BLaER1 (cell line): Measurements from ENCODE around the gene MAST4.

Experiments
- H3K27ac ChIP-seq: shearing (Covaris generic); formaldehyde crosslinking; 2 replicates; pipeline ENCODE4 v1.8.1; 2022
- H3K27me3 ChIP-seq: shearing (Covaris generic); formaldehyde crosslinking; 2 replicates; pipeline ENCODE4 v1.8.1; 2022
- H3K36me3 ChIP-seq: shearing (Covaris generic); formaldehyde crosslinking; 2 replicates; pipeline ENCODE4 v1.8.1; 2022
- H3K4me1 ChIP-seq: shearing (Covaris generic); formaldehyde crosslinking; 2 replicates; pipeline ENCODE4 v1.8.1; 2022
- H3K4me2 ChIP-seq: shearing (Covaris generic); formaldehyde crosslinking; 2 replicates; pipeline ENCODE4 v1.8.1; 2022
- H3K4me3 ChIP-seq: shearing (Covaris generic); formaldehyde crosslinking; 2 replicates; pipeline ENCODE4 v1.8.1; 2022
- H3K9ac ChIP-seq: shearing (Covaris generic); formaldehyde crosslinking; 2 replicates; pipeline ENCODE4 v1.8.1; 2022
- H3K9me3 ChIP-seq: shearing (Covaris generic); formaldehyde crosslinking; 2 replicates; pipeline ENCODE4 v1.8.1; 2022
- H4K20me1 ChIP-seq: shearing (Covaris generic); formaldehyde crosslinking; 2 replicates; pipeline ENCODE4 v1.8.1; 2022
- Cebpa-rat ChIP-seq: shearing (Covaris generic); IDR thresholded peaks from 2 replicates; pipeline ENCODE4 v1.8.1; 2022

The MAST4 gene

DNA sequence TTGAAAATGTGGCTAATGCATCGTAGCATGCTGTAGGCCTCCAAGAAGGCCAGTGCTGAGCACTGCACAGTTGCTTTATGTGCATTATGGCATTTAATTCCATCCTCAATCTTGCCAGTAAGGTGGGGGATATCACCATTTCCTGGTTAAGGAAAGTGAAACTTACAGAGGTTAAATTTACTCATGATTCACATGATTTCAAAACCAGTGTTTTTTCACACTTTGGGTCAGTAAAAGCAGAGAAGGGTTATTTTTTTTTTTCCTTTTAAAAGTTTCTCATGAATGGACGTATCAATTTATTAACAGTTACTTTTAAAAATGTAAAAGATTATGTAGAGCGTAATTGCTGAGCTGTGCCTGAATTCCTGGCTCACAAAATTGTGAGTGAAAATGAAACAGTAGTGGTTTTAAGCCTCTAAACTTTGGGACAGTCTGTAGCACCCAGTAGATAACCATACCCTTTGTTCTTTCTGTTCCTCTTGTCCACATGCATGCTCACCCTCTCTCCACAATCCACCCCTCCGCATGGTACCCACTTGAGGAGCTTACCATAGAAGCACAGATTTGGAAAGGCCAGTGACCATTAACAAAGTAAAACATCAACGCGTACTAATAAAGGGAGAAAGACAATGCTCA is 21.2 kb downstream of the MAST4 start:
- Histone ChIP-seq H4K20me1 (no peaks in the 10 kb centered on the region), H3K9me3 (no peaks in the 10 kb centered on the region), H3K27me3 (no peaks in the 10 kb centered on the region), H3K36me3 (no peaks in the 10 kb centered on the region), H3K4me1 (peaks cover 8% of the 10 kb centered on the region; the same call in 1 of the 2 replicates), H3K9ac (no peak overlapping the region), H3K27ac (no peak overlapping the region), H3K4me3 (no peak overlapping the region), H3K4me2 (no peak overlapping the region)
- TF ChIP-seq Cebpa-rat: no peak

DNA sequence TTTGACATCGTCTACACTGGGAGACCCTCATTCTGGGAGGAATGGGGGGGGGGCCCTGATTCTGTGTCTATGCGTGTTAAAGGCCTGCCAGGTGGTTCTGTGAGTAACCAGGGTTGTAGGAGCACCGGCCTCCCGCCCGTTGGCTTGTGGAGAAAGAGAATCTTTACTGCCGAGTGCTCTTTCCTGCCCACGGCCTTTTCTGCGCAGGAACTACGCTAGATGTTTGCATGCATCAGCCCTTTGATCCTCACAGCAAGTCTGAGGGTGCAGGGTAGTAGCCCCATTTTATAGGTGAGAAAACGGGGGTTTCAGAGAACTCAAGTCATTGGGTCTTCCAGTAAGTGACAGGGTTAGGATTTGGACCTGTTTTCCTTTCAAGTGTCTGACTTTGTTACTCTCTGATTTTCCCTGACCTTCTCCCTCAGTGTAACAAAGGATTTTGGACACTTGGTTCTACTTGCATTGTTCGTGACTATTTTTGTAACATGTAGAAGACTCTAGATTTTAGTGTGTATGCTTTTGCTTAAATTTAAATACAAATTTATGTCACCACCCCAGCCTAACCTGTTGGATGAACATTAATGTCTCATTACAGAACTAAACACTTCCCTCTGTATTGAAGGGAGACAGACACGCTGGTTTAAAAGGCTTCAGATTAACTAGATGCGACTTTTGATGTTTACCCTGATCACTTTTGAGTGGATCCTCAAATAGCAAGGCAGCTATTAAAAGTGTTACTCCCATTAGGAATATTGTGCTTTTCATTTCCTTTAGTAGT is 22.0 kb downstream of the MAST4 start:
- no peak for TF ChIP-seq Cebpa-rat
- no peak overlapping the region for H3K4me3 ChIP-seq
- H3K4me2 ChIP-seq: no peak overlapping the region
- H3K9ac ChIP-seq: no peak overlapping the region
- peaks cover 8% of the 10 kb centered on the region; the same call in 1 of the 2 replicates for H3K4me1 ChIP-seq
- H3K27me3 ChIP-seq: no peaks in the 10 kb centered on the region
- 0 out of 2 replicates have a peak, but pooled peaks cover 5% of the 10 kb centered on the region for H3K9me3 ChIP-seq
- H4K20me1 ChIP-seq: no peaks in the 10 kb centered on the region
- H3K36me3 ChIP-seq: no peaks in the 10 kb centered on the region
- H3K27ac ChIP-seq: no peak overlapping the region

DNA sequence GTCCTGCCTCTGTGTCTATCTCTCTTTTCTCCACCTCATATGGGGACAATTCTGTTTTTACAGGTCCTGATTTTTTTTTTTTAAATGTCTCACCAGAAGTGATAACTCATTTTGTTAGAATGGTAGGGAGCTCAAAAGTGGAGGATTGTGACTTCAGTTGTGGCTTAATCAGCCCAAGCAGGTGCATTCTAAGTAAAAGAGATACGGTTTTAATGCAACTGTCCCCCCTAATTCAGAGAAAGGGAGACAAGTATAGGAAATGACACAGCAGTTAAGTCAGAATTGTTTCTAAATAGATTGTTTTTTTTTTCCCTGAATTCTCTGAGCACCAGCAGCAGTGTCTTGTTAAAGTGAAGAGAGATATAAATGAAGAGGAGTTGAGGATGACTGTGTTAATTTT is 24.5 kb downstream of the MAST4 start:
- Histone ChIP-seq H3K36me3 (no peaks in the 10 kb centered on the region), H3K4me1 (peaks cover 8% of the 10 kb centered on the region; the same call in 1 of the 2 replicates), H4K20me1 (no peaks in the 10 kb centered on the region), H3K9ac (no peak overlapping the region), H3K27me3 (no peaks in the 10 kb centered on the region), H3K27ac (no peak overlapping the region), H3K4me2 (no peak overlapping the region), H3K4me3 (no peak overlapping the region), H3K9me3 (0 out of 2 replicates have a peak, but pooled peaks cover 5% of the 10 kb centered on the region)
- TF ChIP-seq Cebpa-rat: no peak

DNA sequence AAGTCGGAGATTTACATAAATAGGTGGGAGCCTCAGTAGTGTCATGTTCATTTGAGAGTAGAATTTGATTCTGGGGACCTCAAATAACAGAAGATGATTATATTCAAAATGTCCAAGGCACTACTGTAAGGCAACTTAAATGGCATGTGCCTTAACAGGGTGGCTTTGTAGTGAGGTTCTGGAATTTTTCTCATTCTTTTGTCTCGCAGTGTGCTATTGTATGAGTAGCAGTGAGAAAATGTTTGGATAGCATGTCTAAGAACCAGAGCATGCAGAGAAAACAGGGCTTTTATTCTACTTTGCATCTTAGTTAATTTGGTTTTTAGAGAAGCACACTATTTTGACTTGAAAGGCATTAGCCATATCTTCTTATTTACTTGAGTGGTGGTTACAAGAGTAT is 25.0 kb downstream of the MAST4 start:
- H3K27ac ChIP-seq: no peak overlapping the region
- 0 out of 2 replicates have a peak, but pooled peaks cover 5% of the 10 kb centered on the region for H3K9me3 ChIP-seq
- H3K9ac ChIP-seq: no peak overlapping the region
- TF ChIP-seq Cebpa-rat: no peak
- H4K20me1 ChIP-seq: no peaks in the 10 kb centered on the region
- H3K27me3 ChIP-seq: no peaks in the 10 kb centered on the region
- no peak overlapping the region for H3K4me2 ChIP-seq
- no peaks in the 10 kb centered on the region for H3K36me3 ChIP-seq
- H3K4me1 ChIP-seq: peaks cover 8% of the 10 kb centered on the region; the same call in 1 of the 2 replicates
- H3K4me3 ChIP-seq: no peak overlapping the region

DNA sequence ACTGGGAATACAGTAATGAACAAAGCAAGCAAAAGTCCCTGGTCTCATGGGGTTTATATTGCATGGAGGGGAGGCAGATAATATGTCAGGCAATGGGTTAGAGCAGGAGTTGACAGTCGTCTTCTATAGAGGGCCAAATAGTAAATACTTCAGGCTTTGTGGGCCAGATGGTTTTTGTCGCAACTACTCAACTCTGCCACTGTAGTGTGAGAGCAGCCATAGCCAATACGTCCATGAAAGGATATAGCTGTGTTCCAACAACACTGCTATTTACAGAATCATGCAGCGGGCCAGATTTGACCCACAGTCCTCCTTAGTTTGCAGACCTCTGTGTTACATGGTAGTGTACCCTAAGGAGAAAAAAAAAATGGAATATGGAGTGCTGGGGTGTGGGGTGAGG is 25.5 kb downstream of the MAST4 start:
- Histone ChIP-seq H3K9ac (no peak overlapping the region), H3K4me3 (no peak overlapping the region), H3K27me3 (no peaks in the 10 kb centered on the region), H3K4me1 (peaks cover 8% of the 10 kb centered on the region; the same call in 1 of the 2 replicates), H3K9me3 (0 out of 2 replicates have a peak, but pooled peaks cover 5% of the 10 kb centered on the region), H3K27ac (no peak overlapping the region), H4K20me1 (no peaks in the 10 kb centered on the region), H3K4me2 (no peak overlapping the region), H3K36me3 (no peaks in the 10 kb centered on the region)
- no peak for TF ChIP-seq Cebpa-rat

DNA sequence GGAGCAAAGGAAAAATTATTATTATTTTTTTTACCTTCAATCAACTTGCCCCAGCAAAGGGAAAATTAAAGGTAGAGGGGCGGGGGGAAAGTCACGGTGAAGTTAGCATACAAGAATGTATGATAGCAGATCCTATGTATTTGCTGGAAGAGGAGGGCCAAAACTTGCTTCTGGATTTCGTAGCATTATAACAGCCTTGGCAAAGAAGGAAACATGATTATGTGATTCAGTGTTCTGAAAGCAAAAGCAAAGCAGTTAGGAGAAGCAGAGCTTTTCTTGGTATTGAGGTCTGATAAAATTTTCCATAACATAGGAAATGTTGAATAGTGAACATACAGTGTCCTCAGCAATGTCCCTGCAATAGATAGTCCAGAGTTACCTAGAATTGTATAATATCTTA is 32.4 kb downstream of the MAST4 start:
- H3K4me3 ChIP-seq: no peak overlapping the region
- H3K9me3 ChIP-seq: no peaks in the 10 kb centered on the region
- no peak overlapping the region for H3K9ac ChIP-seq
- no peaks in the 10 kb centered on the region for H3K4me1 ChIP-seq
- H4K20me1 ChIP-seq: no peaks in the 10 kb centered on the region
- no peak overlapping the region for H3K4me2 ChIP-seq
- no peak overlapping the region for H3K27ac ChIP-seq
- no peaks in the 10 kb centered on the region for H3K36me3 ChIP-seq
- no peak for TF ChIP-seq Cebpa-rat
- H3K27me3 ChIP-seq: no peaks in the 10 kb centered on the region

DNA sequence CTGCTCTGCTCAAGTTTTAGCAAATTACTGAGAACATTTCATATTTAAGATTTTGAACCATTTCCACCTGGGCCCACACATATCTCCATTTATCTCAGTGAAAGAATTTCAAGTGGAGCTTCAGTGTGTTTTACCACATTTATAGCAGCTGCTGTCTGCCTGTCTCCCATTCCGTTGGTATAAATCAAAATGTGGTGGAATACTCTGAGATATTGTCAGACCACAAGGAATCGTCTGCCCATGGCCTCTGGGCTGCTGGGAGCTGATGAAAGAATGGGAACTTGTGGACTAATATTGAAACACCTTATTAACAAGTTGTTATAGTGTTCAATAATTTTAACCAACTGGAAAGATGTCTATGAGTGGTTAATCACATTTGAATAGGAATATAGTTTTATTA is 33.3 kb downstream of the MAST4 start:
- no peaks in the 10 kb centered on the region for H3K4me1 ChIP-seq
- no peaks in the 10 kb centered on the region for H4K20me1 ChIP-seq
- no peaks in the 10 kb centered on the region for H3K27me3 ChIP-seq
- no peak overlapping the region for H3K9ac ChIP-seq
- H3K27ac ChIP-seq: no peak overlapping the region
- H3K4me3 ChIP-seq: no peak overlapping the region
- no peak for TF ChIP-seq Cebpa-rat
- H3K36me3 ChIP-seq: no peaks in the 10 kb centered on the region
- H3K4me2 ChIP-seq: no peak overlapping the region
- H3K9me3 ChIP-seq: no peaks in the 10 kb centered on the region

DNA sequence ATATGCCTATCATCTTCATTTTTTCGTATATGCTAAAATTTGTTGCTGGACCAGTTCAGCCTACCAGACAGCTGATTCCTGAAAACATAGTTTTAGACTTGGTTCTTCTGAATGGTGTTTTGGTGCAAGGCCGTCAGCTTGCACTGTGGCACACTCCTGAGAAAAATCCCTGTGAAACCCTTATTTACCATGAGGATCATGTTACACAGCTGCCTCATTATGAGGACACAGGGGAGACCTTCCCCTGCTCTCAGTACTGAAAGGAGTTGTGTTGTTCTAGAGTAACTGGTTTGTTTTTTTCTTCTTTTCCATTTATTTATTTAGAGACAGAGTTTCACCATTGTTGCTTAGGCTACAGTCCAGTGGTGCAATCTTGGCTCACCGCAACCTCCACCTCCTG is 37.6 kb downstream of the MAST4 start:
- no peaks in the 10 kb centered on the region for H3K27me3 ChIP-seq
- H3K4me2 ChIP-seq: no peak overlapping the region
- H3K27ac ChIP-seq: no peak overlapping the region
- no peaks in the 10 kb centered on the region for H3K4me1 ChIP-seq
- no peaks in the 10 kb centered on the region for H3K9me3 ChIP-seq
- no peak for TF ChIP-seq Cebpa-rat
- no peaks in the 10 kb centered on the region for H3K36me3 ChIP-seq
- H3K4me3 ChIP-seq: no peak overlapping the region
- H3K9ac ChIP-seq: no peak overlapping the region
- no peaks in the 10 kb centered on the region for H4K20me1 ChIP-seq

DNA sequence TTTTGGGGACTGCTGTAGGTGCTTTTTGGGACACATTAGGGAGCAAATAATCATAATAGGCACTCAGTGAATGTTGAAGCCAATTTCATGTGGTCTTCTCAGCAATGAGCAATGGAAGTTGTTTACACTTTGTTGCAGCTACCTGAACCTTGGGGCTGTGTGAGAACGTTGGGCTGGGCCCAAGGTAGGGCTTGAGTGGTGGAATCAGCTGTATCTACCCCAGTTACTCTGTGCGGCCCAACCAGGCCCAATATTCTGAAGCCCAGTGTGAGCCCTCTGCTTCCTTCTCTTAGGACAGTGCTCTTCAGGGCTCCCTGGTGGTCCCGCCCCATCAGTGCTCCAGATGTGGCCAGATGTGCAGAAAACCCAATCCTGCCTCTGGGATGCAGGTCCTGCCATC is 38.4 kb downstream of the MAST4 start:
- no peaks in the 10 kb centered on the region for H3K4me1 ChIP-seq
- no peak overlapping the region for H3K4me2 ChIP-seq
- no peak overlapping the region for H3K9ac ChIP-seq
- TF ChIP-seq Cebpa-rat: no peak
- H3K9me3 ChIP-seq: no peaks in the 10 kb centered on the region
- H3K36me3 ChIP-seq: no peaks in the 10 kb centered on the region
- H3K27ac ChIP-seq: no peak overlapping the region
- H3K4me3 ChIP-seq: no peak overlapping the region
- H3K27me3 ChIP-seq: no peaks in the 10 kb centered on the region
- no peaks in the 10 kb centered on the region for H4K20me1 ChIP-seq

DNA sequence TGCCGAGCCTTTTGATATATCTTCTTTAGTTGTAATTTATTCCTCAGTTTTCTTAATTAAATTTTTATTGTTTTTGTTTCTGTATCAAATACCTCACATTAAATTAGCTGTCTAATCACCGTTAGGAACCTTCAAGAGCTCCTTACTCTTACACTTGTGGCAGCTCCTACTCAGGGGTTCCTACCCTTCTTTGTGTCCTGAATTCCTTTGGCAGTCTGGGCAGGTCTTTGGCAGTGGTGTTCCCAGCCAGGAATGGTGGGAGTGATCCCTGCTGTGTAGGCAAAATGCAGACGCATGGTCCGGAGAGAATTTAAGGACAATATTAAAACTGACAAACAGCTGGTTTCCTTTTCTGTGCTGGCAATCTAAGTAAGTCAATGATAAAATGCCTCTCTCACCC is 41.8 kb downstream of the MAST4 start:
- no peaks in the 10 kb centered on the region for H4K20me1 ChIP-seq
- peaks cover 8% of the 10 kb centered on the region; the same call in 1 of the 2 replicates for H3K4me1 ChIP-seq
- no peak for TF ChIP-seq Cebpa-rat
- H3K27ac ChIP-seq: no peak overlapping the region
- no peak overlapping the region for H3K4me2 ChIP-seq
- no peaks in the 10 kb centered on the region for H3K36me3 ChIP-seq
- no peak overlapping the region for H3K9ac ChIP-seq
- no peak overlapping the region for H3K4me3 ChIP-seq
- no peaks in the 10 kb centered on the region for H3K27me3 ChIP-seq
- no peaks in the 10 kb centered on the region for H3K9me3 ChIP-seq
